ENCODE results near the gene PREX1.
"Not testable (repeated sequence)": the region's sequence is repeated elsewhere in the genome, so short reads cannot be mapped to it uniquely, and the experiment has no call there.

PREX1 gene, protein sequence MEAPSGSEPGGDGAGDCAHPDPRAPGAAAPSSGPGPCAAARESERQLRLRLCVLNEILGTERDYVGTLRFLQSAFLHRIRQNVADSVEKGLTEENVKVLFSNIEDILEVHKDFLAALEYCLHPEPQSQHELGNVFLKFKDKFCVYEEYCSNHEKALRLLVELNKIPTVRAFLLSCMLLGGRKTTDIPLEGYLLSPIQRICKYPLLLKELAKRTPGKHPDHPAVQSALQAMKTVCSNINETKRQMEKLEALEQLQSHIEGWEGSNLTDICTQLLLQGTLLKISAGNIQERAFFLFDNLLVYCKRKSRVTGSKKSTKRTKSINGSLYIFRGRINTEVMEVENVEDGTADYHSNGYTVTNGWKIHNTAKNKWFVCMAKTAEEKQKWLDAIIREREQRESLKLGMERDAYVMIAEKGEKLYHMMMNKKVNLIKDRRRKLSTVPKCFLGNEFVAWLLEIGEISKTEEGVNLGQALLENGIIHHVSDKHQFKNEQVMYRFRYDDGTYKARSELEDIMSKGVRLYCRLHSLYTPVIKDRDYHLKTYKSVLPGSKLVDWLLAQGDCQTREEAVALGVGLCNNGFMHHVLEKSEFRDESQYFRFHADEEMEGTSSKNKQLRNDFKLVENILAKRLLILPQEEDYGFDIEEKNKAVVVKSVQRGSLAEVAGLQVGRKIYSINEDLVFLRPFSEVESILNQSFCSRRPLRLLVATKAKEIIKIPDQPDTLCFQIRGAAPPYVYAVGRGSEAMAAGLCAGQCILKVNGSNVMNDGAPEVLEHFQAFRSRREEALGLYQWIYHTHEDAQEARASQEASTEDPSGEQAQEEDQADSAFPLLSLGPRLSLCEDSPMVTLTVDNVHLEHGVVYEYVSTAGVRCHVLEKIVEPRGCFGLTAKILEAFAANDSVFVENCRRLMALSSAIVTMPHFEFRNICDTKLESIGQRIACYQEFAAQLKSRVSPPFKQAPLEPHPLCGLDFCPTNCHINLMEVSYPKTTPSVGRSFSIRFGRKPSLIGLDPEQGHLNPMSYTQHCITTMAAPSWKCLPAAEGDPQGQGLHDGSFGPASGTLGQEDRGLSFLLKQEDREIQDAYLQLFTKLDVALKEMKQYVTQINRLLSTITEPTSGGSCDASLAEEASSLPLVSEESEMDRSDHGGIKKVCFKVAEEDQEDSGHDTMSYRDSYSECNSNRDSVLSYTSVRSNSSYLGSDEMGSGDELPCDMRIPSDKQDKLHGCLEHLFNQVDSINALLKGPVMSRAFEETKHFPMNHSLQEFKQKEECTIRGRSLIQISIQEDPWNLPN (N-terminal part only)
- total RNA-seq: 512 reads per million, percentile 98 among the genes with 10 or more reads in this experiment

DNA sequence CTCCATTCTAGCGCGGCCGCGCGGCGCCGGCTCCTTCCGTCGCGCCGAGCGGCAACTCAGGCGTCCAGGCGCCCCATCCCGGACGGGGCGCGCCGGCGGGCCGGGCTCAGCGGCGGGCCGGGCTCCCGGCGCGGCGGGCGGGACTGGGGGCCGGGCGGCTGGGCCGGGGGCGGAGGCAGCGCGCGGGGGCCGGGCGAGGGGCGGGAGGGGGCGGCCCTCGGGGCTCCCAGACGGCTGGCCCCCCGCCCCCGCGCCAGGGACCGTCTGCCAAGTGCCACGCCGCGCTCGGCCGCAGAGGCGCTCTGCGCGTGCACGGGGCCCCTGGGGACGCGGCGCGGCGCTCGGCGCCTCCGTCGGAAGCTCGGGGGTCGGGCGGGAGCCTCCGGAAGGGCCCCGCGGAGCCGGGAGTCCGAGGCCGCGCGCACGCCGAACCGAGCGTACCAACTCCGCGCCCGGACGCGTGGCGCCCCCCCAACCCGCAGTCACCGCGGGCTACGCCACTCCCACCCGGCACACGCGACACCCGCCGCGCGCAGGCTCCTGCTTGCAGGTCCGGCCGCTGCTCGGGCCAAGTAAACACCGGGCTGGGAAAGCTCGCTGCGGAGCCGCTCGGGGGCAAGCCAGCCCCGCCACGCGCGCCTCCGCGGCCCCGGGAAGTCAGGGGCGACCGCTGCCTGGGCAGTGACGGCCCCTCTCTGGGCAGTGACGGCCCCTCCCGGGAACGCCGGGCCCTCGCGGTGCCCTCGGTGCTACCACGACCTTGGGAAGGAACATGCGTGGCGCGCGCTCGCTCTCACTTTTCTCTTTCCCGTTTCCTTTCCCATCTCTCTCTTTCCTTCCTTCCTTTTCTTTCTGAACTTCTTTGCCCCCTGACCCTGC is at the start of gene PREX1:
Gene PREX1 (minus strand): TSS at position 145 of the 879 bp plus-strand sequence. CDS start 139 bp downstream, at position 6.
- peak; percentile 82 for DNase-seq

DNA sequence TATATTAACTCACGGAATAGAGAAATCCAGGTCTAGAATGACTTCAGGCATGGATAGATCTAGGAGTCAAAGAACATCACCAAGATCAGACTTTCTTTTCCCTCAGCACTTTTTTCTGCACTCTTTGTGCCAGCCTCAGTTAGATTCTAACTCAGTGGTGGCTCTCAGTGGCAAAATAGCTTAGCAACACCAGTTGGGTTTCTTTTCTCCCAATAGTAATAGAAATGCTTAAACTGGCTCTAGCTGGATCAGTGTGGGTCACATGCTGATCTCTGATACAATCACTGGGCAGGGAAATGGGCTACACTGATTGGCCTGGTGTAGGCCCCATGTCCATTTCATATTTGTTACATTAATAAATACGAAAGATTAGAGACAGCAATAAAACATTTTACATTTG is 49.5 kb upstream of the PREX1 start:
- no peak for DNase-seq

DNA sequence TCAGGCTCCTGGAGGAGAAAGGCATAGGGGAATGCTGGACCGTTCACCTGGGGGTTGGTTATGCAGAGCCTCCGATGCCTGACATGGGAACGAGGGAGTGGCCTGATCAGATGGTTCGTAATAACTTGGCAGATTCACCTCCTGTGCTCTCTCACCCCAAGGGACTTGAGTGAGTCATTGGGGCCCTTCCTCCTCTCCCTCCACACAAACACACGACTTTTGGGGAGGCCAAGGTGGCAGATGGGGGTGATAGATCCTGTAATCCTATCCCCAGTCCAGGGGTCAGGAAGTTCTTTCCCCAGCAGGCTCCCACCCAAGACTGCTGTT is 48.1 kb upstream of the PREX1 start:
- no peak for DNase-seq

DNA sequence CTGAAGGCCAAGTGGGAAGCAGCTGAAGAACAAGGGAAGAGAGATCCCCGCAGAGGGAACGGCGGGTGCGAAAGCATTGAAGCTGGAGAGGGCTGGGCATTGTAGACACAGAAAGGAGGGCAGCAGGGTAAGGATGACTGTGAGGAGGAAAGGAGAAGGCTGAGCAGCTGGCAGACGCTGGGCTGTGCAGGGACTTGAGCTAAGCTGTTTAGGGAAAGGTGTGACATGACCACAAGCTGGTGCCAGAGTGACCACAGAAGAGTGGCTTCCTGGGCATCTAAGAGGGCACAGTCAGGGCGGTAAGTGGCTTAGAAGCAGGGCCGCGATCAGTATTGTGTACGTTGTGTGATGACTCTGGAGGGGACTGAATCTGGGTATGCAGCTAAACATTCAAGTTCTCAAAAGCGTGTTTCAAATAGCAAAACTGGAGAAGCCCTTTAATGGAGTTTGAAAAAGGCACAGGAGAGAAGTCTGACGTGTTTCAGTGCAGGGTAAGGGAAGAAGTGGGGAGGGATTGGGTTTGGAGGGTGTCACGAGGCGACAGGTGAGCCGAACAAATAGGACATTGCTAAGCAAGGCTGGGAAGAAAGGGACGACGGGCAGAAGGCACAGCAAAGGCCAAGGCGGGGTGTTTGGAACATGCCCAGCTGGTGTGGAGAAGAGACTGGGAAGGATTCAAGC is 47.6 kb upstream of the PREX1 start:
- no peak for DNase-seq

DNA sequence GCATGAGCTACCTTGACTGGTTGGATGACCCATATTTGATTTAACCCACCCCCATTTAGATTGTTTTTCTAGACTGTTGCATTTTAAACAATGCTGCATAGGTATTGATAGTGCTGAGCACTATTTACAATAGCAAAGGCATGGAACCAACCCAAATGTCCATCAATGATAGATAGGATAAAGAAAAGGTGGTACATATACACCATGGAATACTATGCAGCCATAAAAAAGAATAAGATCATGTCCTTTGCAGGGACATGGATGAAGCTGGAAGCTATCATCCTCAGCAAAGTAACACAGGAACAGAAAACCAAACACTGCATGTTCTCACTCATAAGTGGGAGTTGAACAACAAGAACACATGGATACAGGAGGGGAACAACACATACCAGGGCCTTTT is 41.6 kb upstream of the PREX1 start:
- not testable (repeated sequence) for DNase-seq

DNA sequence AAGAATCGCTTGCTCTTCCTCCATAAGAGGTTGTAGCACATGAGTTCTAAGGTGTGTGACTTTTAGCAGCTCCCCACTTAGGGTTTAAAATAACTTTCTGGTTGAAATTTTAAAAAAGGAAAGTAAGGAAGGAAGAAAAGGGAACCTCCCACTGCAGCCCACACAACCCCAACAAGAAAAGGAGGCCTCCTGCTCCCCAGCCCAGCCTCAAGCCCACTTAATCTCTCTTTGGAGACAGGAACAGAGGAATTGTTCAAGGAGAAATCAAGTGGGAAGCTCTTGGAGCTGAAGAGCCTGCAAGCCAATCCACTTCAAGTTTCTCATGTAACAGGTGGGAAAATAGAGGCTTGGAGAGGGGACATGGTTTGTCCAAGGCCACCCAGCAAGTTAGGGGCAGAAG is 39.1 kb upstream of the PREX1 start:
- no peak for DNase-seq

DNA sequence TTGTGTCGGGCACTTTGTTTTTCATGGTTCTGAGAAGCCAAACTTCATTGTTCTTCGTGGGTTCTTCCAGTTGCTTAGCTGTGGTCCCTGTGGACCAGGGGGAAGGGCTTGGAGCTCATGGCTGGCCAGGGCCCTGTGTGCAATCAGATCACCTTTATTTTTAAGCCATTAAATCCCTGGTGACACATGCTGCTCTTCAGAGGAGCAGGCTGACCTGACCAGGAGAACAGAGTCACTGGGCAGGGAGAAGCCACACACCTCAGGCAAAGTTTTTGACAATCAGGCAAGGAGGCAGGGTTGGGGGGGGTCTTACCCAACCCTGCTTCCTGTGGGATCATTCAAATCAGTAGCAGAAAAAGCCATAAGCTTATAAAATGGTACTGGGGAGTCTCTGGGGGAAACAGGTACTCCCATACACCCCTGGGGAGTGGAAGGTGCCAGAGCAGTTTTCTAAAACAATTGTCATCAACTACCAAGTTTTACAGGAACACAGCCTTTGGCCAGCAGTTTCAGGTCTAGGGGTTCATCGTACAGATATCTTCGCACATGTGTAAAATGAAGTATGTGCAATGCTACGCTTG is 37.0 kb upstream of the PREX1 start:
- no peak for DNase-seq

DNA sequence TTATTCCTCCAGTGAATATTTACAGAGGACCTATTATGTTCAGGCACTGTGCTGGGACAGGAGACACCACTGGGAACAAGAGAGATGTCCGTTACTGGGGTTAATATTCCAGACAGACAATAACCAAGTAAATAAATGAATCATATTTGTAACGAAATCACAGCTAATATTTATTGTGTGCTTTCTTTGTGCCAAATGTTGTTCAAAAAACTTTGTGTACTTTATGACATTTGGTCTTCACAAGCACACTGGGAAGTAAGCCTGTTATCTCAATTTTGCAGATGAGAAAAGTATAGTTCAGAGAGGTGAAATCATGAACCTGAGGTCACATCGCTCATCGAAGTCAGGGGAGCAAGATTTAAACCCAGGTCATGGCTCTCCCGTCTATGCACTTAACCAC is 36.5 kb upstream of the PREX1 start:
- no peak for DNase-seq

DNA sequence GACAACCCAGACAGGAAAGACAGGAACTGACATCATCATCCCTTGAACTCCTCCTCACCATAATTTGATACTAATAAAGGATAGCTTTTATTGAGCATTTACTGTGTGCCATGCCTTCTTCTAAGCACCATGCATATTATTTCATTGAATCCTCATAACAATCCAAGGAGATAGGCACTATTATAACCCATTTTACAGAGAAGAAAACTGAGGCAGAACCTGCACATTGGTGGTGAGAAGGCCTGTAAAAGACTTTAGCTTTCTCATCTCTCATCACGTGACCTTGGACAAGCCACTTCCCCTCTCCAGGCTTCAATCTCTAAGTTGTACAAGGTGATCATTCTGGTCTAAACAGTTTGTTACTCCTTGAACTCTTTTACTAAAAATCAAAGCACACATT is 34.5 kb upstream of the PREX1 start:
- DNase-seq: no peak

DNA sequence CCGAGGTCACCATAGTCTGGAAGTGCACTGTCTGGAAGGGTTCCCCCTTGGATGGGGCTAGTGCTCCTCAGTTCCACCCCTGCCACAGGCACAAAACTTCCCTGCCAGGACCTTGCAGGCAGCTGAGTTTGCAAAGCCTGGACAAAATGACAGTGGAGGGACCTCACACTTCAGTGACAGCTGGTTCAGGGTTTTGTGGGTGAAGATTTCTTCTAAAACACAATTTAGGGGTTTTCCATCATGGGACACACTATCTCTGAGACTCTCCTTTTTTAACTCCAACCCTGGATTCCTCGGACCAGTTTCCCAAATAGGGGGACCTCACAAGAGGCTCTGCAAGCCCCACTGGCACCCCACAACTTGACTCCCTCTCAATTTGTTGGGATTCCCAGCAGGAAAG is 33.6 kb upstream of the PREX1 start:
- no peak for DNase-seq

DNA sequence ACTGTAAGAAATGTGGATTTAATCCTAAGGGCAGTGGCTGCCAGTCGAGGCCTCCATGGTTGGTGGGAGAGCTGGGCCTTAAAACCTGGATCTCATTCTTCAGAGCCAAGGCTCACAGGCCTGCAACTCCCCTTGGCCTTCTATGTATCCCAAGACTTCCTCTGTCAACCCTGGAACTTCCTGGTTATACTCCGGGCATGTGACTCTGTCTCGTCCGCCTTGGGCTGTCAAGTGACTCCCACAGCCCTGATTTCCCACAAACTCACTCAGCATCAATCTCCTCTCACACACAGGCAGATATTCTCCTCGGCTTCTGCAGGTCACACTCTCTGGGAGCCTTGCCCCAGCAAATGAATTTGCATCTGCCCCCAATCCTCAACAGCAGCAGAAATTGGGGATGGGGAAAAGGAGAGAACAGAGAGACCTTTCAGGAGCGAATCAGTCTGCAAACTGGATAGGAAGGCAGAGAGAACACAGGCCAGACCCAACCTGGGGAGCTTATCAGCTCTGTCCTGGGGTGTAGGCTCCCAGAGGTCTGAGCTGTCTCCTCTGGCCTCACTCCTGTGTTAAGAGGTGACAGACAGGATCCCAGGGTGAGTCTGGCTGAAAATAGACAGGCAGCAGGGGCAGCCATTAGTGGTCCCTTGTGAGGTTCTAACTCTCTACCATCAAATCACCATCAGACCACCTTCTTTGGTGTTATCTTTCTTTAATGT is 30.4 kb upstream of the PREX1 start:
- no peak for DNase-seq

DNA sequence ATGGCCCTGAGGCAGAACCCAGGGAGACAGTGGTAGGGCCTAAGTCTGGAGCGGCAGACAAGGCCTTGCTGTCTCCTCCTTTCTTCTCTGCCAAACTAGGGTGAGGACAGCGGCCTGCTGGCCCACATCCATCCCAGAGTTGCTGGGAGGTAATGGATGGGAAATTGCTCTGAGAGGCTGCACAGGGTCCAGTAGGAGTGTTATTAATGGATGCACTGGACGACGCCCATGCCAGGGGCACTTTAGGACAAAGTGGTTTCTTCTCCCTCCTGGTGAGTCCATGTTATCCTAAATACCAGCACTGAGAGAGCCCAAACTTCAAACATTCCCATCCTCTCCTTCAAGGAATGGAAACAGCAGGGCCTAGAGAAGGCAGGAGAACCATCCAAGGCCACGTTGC is 28.3 kb upstream of the PREX1 start:
- DNase-seq: no peak

DNA sequence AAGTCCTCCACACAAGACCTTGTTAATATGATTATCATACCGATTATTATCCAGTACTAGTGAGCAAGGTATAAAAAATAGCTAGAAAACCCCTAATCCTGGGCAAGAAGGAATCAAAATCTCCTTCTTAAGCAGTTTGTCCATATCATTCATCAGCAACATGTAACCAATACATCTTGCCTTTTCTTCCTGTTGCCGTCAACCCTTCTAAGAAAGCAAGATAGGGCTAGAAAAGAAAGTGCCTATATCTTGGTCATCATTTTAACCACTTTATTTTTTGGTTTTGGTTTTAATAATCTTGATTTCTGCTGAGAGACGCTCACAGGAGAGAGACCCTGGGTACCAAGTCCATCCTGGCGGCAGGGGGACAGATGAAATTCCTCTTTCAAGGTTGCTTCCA is 27.2 kb upstream of the PREX1 start:
- DNase-seq: no peak

DNA sequence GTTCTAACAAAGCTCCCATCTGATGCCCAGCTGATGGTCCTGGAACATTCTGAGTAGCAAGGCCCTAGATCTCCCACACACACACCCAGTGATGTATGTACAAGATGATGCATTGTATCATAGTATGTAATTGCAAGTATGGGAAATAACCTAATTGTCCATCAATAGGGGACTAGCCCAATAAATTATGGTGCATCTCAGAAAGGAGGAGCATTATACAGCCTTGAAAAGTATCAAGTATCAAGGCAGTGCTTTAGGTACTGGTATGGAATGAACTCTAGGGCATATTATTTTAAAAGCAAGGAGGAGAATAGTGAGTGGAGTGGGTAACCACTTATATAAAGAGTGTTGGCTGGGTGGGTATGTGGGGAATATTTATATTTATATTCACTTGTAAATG is 24.8 kb upstream of the PREX1 start:
- no peak for DNase-seq

DNA sequence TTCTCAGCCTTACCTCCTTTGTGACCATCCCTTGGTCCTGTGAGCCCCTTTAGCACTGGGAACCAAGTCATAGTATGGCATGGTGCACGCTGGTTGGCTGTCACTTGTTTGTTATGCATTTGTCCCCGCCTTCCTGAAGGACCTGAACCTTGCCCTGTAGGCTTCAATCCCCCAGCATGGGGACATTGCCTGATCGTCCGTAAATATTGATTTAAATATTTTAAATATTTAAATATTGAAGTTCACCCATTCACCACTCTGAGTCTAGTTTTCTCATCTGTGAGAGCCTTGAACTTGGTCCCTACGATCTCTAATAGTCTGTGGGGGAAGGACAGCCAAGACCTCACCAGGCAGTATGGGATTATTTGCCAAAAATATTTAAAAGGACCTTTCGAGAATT is 23.8 kb upstream of the PREX1 start:
- no peak for DNase-seq

DNA sequence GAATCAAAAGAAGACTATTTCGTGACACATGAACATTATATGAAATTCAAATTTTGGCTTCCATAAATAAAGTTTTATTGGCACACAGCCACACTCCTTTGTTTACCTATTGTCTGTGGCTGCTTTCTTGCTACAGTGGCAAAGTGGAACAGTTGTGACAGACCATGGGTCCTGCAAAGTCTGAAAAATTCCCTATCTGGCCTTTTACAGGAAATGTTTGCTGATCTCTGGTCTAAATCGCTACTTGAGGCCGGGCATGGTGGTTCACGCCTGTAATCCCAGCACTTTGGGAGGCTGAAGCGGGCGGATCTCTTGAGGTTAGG is 23.1 kb upstream of the PREX1 start:
- no peak for DNase-seq

DNA sequence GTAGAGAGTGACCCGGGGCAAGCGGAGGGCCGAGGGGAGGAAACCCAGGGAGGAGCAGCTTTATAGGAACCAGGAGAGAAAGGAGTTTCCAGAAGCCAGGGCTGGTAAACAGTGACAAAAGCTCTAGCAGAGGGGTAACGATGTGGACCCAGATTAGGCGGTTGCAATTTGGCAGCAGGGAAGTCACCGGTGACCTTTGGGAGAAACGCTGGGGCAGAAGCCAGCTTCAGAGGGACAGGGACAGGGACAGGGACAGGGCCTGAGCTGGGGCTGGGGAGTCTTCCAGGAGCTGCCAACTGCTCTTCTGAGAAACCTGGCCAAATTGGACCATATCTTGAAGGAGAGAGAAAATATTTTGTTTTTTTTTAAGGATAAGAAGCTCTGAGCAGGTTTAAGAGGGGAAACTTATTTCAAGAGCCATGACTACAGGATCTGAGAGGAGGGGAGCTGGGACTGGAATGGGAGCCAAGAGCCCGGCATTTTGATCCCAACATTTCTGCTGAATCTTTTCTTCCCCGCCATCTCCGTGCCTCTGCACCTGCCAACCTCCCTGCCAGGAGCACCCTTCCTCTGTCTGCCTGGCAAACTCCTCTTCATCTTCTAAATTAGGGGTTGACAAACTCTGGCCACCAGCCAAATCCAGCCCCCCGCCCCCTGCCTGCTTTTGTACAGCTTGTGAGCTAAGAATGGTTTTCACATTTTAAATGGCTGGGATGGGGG is 22.6 kb upstream of the PREX1 start:
- no peak for DNase-seq

DNA sequence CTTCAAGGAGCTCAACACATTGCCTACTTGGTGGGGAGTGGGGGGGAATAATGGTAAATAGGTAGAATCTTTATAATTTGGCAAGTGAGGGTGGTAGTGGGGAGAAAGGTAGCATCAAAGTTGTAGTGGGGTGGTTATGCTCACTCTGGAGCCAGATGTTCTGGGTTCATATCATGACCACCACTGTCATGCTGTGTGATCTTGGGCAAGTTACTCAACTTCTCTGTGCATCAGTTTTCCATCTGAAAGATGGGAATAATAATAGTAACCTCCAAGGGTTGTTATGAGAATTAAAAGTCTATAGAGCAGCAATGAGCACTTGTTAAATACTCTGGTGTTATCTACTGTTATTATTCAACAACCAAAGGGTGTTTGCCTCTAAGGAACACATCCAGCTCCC is 22.0 kb upstream of the PREX1 start:
- DNase-seq: no peak

DNA sequence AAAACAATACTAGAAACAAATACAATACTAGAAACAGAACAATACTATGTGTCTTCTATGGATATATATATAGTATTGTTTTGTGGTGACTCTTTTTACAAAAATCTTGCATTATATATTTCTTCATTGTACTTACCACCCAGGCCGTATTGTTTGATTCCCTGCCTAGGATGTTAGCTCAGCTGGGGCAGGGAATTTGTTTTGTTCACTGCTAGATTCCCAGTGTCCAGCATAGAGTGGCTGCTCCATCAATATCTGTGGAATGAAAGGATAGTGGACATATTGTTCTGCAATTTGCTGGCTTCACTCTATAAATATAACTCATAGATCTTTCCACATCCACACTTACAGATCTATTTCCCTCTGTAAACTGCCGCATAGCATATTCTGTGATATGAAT is 21.5 kb upstream of the PREX1 start:
- no peak for DNase-seq
